OCI-LY7 (cell line): Measurements from ENCODE around the gene GPT2. TPM values are rescaled to one million over a fixed set of nuclear protein-coding genes. Genes with fewer than 3 reads are reported as not detected.

Source experiments
- BruUV-seq: library from RNA; stranded (reverse); fragments of 400-500 nt; replicated peaks from 2 replicates; lab custom pipeline; 2021; lab: Mats Ljungman, UMichigan
- CTCF ChIA-PET: fragments of 300-600 bp; sonication (Branson Sonifier 250); formaldehyde crosslinking; loops from one replicate; lab custom pipeline; 2022; ENCODE audit warnings: antibody characterized with exemption; ENCODE audit not compliant: unreplicated experiment; lab: Charles Lee
- POLR2A ChIA-PET: fragments of 300-600 bp; sonication (Branson Sonifier 250); formaldehyde crosslinking; loops from one replicate; lab custom pipeline; 2022; ENCODE audit warnings: antibody characterized with exemption; lab: Charles Lee
- DNase-seq: peaks from one replicate; pipeline ENCODE4 v3.0.0-alpha.2; 2015; ENCODE audit warnings: low spot score
- H2AFZ ChIP-seq: fragments of 200-600 bp; sonication (generic), shearing (Covaris generic); 2 replicates; pipeline ENCODE4 v1.6.1; 2014; ENCODE audit warnings: mild to moderate bottlenecking, antibody characterized with exemption, low read length, moderate library complexity
- H3K27ac ChIP-seq: fragments of 200-600 bp; sonication (generic); 2 replicates; pipeline ENCODE4 v1.5.1; 2014; ENCODE audit warnings: mixed run types, low read depth, mild to moderate bottlenecking, moderate library complexity, low read length, inconsistent platforms; ENCODE audit not compliant: poor library complexity, severe bottlenecking
- H3K36me3 ChIP-seq: fragments of 200-600 bp; sonication (generic); 2 replicates; pipeline ENCODE4 v1.6.1; 2014; ENCODE audit warnings: mild to moderate bottlenecking, antibody characterized with exemption, low read length, moderate library complexity, mixed read lengths; ENCODE audit not compliant: insufficient read depth
- H3K4me1 ChIP-seq: fragments of 200-600 bp; sonication (generic); 2 replicates; pipeline ENCODE4 v1.5.1; 2014; ENCODE audit warnings: mild to moderate bottlenecking, low read length; ENCODE audit not compliant: insufficient read depth, poor library complexity, severe bottlenecking
- H3K4me2 ChIP-seq: fragments of 200-600 bp; sonication (generic); 2 replicates; pipeline ENCODE4 v1.6.1; 2014; ENCODE audit warnings: mild to moderate bottlenecking, low read length
- H3K4me3 ChIP-seq: fragments of 200-600 bp; sonication (generic); 2 replicates; pipeline ENCODE4 v1.5.1; 2014; ENCODE audit warnings: mild to moderate bottlenecking, low read depth, low read length; ENCODE audit not compliant: poor library complexity, severe bottlenecking
- H3K79me2 ChIP-seq: fragments of 200-600 bp; sonication (generic); 2 replicates; pipeline ENCODE4 v1.6.1; 2016; ENCODE audit warnings: low read depth, mild to moderate bottlenecking, low read length, moderate library complexity, mixed read lengths; ENCODE audit not compliant: insufficient read depth
- H3K9me2 ChIP-seq: fragments of 200-600 bp; sonication (generic); 2 replicates; pipeline ENCODE4 v1.6.1; 2016; ENCODE audit warnings: mild to moderate bottlenecking, low read length, mixed read lengths; ENCODE audit not compliant: insufficient read depth
- H3K9me3 ChIP-seq: fragments of 200-600 bp; sonication (generic); 2 replicates; pipeline ENCODE4 v1.6.1; 2014; ENCODE audit warnings: mild to moderate bottlenecking, mixed run types, low read length, mixed read lengths
- H4K20me1 ChIP-seq: fragments of 200-600 bp; sonication (generic); 2 replicates; pipeline ENCODE4 v1.6.1; 2014; ENCODE audit warnings: mild to moderate bottlenecking, antibody characterized with exemption, low read length, moderate library complexity, mixed read lengths; ENCODE audit not compliant: insufficient read depth
- CTCF ChIP-seq: fragments of 200-600 bp; sonication (generic); conservative IDR thresholded peaks from 2 replicates; pipeline ENCODE4 v1.5.1; 2014; ENCODE audit warnings: mild to moderate bottlenecking, antibody characterized with exemption, low read length, moderate library complexity, mixed read lengths
- EZH2phosphoT487 ChIP-seq: fragments of 200-600 bp; sonication (generic); IDR thresholded peaks from 2 replicates; pipeline ENCODE4 v1.6.1; 2018; ENCODE audit warnings: low read depth, borderline replicate concordance, mild to moderate bottlenecking, mixed run types, antibody characterized with exemption, low read length, moderate library complexity, mixed read lengths
- intact Hi-C: fragments of 100-400 bp; cut with micrococcal nuclease; formaldehyde crosslinking; loops from one replicate; pipeline ENCODE4 v1.10.0; 2022; ENCODE audit not compliant: unreplicated experiment
- total RNA-seq, 2 experiments: library from RNA; depleted of rRNA in 1 of 2; stranded (reverse); fragments of >200 nt in 1 of 2; shearing (Covaris generic) in 1 of 2; gene quantifications; 2 replicates each; pipeline ENCODE4 v1.2.3, GENCODE V29; 2014 to 2022

GPT2 gene
- total RNA-seq, 2 experiments from 2014 or later = 42.5 to 105 TPM

GRCh38 chr16:46947900-46948547 lies 63.9 kb downstream of the GPT2 start:
- Histone ChIP-seq H3K9me2 (no peaks in the 10 kb centered on the region), H2AFZ (no peak overlapping the region), H3K36me3 (no peaks in the 10 kb centered on the region), H3K27ac (no peak overlapping the region), H4K20me1 (no peaks in the 10 kb centered on the region), H3K4me1 (peaks cover 2% of the 10 kb centered on the region), H3K79me2 (no peaks in the 10 kb centered on the region), H3K4me2 (no peak overlapping the region), H3K9me3 (no peaks in the 10 kb centered on the region), H3K4me3 (no peak overlapping the region)
- DNase-seq = peak; percentile 67
- TF ChIP-seq CTCF (peak; percentile 85), EZH2phosphoT487 (no peak)
- ChIA-PET POLR2A (interaction anchor here (0.5 kb wide), 1 partner anchor 11 kb away, joined by 5 read pairs; no protein-coding TSS in a partner anchor), CTCF (interaction anchor here (0.6 kb wide), 1 partner anchor 1176 kb away, joined by 3 read pairs; no protein-coding TSS in a partner anchor)
- BruUV-seq = no TSS peak
- intact Hi-C loops = loop anchor here (1.0 to 2.0 kb wide), 4 partner anchors 71 to 1217 kb away; no protein-coding TSS in a partner anchor

- no peak for DNase-seq
- Histone ChIP-seq H2AFZ (no peak overlapping the region), H3K4me1 (peaks cover 2% of the 10 kb centered on the region), H4K20me1 (no peaks in the 10 kb centered on the region), H3K9me2 (no peaks in the 10 kb centered on the region), H3K79me2 (no peaks in the 10 kb centered on the region), H3K36me3 (peaks cover 2% of the 10 kb centered on the region; the same call in 1 of the 2 replicates), H3K9me3 (no peaks in the 10 kb centered on the region), H3K27ac (no peak overlapping the region), H3K4me3 (no peak overlapping the region), H3K4me2 (no peak overlapping the region)
- ChIA-PET CTCF (no interaction called here), POLR2A (no interaction called here)
- no TSS peak for BruUV-seq
- intact Hi-C loops = loop anchor here (2.0 kb wide), 3 partner anchors 70 to 1216 kb away; no protein-coding TSS in a partner anchor
- TF ChIP-seq EZH2phosphoT487 = no peak
- no peak for TF ChIP-seq CTCF
Measured at GRCh38 chr16:46948548-46949166, 64.5 kb downstream of the GPT2 start.
